SH-SY5Y (cell line): ENCODE results near the gene LRBA.

ENCODE experiments used
- GATA2 ChIP-seq: IDR thresholded peaks from 2 replicates; pipeline ENCODE4 v1.6.1; 2011; ENCODE audit warnings: mild to moderate bottlenecking, low read depth, low read length
- GATA3 ChIP-seq: IDR thresholded peaks from 2 replicates; pipeline ENCODE4 v1.6.1; 2011; ENCODE audit warnings: low read depth, mild to moderate bottlenecking, low read length, moderate library complexity

LRBA gene

DNA sequence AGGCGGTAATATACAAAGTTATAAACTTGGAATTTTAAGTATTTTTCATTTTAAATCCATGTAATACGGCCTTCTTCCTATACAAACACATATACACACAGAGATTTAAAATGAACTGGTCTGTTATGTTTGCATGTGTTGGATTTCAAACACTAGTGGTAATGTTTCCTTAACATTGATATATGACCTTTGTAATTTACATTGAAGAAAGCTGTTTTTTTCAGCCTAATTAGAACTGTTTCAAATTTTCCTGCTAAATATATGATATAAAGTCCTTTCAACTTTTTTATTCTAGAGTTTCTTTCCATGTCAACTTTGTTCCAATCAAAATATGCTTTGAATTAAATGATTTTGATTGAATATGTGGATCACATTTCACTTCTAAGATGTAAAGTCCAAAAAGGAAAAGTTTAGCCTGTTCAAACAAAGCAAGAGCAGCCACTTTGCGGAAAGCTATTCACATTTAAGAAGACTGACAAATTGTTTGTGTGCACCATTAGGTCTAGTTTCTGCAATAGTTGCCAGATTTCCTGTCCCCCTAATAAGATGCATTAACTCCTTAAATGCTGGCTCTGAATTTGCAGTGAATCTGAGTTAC is 659.1 kb downstream of the LRBA start:
- TF ChIP-seq GATA3 (no peak), GATA2 (no peak)

- no peak for TF ChIP-seq GATA3
Measured at GRCh38 chr4:150355418-150355817, 659.7 kb downstream of the LRBA start.

- no peak for TF ChIP-seq GATA3
- TF ChIP-seq GATA2 = no peak
Measured at GRCh38 chr4:150354214-150354796, 660.8 kb downstream of the LRBA start.

DNA sequence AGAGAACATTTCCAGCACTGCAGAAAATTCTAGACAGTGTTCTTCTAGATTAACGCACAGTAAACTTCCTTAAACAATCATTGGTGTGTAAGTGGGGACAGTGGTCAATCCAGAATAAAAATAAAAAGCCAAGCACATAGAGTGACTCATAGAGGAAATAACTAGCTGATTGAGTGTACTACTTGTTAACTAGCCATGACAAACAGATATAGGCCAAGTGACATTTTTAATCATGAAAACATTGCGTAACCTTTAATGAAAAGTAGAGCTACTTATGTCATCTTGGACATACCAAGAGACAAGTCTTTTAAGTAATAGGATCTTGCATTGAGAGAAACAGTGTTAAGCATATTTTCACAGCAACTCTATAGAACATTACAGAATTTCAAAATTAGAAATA is 667.0 kb downstream of the LRBA start:
- TF ChIP-seq GATA2 (no peak), GATA3 (no peak)

GRCh38 chr4:150345207-150345744 is 669.8 kb downstream of the LRBA start:
- TF ChIP-seq GATA3 (no peak), GATA2 (no peak)

GRCh38 chr4:150343796-150344195 is 671.3 kb downstream of the LRBA start:
- TF ChIP-seq GATA2 (no peak), GATA3 (no peak)

DNA sequence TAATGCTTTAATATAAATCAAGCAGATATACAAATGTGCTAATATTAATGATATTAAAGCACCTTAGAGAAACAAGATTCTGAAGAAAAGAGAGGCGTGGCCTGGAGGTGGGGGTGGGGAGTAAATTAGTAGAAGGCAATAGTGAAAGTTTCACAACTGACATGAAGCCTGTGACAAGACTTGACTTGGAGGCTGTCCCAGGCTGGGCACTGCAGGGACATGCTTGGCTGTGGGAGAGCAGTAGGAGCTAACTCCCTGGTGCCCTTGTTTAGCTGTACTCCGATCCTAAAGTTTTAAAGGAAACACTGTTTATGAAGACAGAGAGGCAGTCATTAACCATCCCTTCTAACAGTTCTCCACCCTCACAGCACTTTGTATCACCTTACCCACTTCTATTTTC is 672.1 kb downstream of the LRBA start:
- TF ChIP-seq GATA3 (no peak), GATA2 (no peak)

DNA sequence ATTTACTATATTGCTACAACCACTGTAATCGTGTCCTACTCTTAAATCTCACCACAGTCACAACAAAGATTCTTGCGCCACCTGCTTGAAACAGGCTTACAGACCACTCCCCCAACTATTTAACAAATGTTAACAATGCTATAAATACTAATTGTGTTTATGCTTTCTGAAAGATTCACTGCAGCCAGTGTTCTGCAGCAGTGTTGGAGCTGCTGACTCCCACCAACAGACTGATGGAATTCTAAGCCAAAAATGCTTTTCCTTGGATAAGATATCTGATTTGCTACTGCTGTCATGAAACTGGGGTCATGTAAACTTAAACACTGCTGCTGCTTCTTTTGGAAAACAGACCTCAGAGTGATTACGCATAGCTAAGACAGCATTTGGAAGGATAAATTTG is 677.4 kb downstream of the LRBA start:
- TF ChIP-seq GATA3 = no peak
- no peak for TF ChIP-seq GATA2

GRCh38 chr4:150336676-150337412 is 678.2 kb downstream of the LRBA start:
- no peak for TF ChIP-seq GATA3
- no peak for TF ChIP-seq GATA2

GRCh38 chr4:150332961-150333360 is 682.1 kb downstream of the LRBA start:
- no peak for TF ChIP-seq GATA2
- no peak for TF ChIP-seq GATA3

DNA sequence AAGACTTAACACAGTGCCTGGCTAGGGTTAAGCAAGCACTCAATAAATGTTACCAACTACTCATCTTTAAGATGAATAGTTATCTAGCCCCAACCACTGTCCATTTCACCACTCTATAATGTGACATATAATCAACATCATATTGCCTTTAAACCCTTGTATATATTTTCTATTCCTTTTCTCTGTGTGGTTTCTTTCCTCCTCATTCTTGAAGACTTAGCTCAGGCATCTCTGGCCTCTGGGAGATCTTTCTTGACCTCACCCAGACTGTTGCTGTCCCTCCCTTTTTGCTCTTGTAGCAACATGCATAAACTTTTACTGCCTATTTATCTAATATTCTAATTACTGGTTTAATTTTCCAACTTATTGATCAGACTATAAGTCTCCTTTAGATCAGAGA is 683.0 kb downstream of the LRBA start:
- no peak for TF ChIP-seq GATA3

GRCh38 chr4:150329373-150329772 is 685.7 kb downstream of the LRBA start:
- no peak for TF ChIP-seq GATA2

- TF ChIP-seq GATA3 (no peak), GATA2 (no peak)
Measured at GRCh38 chr4:150328496-150328895, 686.6 kb downstream of the LRBA start.

- TF ChIP-seq GATA2 = no peak
- no peak for TF ChIP-seq GATA3
Measured at GRCh38 chr4:150327262-150327780, 687.8 kb downstream of the LRBA start.

DNA sequence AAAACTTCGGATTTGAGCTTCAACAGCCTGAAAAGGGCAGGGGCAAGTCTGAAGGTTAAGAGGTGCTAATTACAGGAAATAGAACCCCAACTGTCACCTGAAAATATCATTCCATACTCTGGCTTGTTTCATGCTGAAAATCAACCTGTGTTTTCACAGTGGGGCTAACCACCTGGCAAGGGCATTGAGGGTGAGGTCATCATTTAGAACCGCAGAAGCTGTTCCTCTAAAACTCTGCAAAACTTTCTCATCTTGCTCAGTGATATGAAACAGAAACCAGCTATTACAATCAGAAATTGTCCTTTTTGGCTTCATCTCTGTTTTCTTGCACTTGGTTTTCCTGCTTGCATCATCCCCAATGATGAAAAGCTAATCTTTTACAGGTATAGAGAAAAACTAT is 689.2 kb downstream of the LRBA start:
- TF ChIP-seq GATA3 = no peak
- no peak for TF ChIP-seq GATA2
